Measurements from ENCODE around the gene LRRC4C.

DNA sequence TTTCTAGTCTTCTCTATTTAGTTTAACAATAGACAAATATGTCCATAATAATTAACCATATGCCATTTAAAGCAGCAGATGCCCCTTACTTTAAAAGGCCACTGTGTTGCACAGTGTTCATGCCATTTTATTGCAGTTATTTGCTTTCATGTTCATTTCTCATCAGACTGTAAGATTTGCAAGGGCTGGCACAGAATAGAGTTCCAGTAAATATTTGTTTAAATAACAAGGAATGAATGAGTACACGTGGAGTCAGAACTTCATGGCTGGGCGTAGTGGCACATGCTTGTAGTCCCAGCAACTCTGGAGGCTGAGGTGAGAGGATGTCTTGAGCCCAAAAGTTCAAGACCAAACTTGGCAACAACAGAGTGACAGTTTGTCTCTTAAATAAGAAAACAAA is 1228.6 kb downstream of the LRRC4C start:
- TF ChIP-seq, protein P1, sequence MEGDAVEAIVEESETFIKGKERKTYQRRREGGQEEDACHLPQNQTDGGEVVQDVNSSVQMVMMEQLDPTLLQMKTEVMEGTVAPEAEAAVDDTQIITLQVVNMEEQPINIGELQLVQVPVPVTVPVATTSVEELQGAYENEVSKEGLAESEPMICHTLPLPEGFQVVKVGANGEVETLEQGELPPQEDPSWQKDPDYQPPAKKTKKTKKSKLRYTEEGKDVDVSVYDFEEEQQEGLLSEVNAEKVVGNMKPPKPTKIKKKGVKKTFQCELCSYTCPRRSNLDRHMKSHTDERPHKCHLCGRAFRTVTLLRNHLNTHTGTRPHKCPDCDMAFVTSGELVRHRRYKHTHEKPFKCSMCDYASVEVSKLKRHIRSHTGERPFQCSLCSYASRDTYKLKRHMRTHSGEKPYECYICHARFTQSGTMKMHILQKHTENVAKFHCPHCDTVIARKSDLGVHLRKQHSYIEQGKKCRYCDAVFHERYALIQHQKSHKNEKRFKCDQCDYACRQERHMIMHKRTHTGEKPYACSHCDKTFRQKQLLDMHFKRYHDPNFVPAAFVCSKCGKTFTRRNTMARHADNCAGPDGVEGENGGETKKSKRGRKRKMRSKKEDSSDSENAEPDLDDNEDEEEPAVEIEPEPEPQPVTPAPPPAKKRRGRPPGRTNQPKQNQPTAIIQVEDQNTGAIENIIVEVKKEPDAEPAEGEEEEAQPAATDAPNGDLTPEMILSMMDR (IDR thresholded peaks at IDR 0.05): no peak
- TF ChIP-seq POLR2A (IDR thresholded peaks at IDR 0.05) (no peak), EP300 (IDR thresholded peaks at IDR 0.05) (no peak)

Data from gastroesophageal sphincter (tissue), 3 donors.